ENCODE measurements around the gene ATP8A2. TPM values are rescaled to one million over a fixed set of nuclear protein-coding genes. Genes with fewer than 3 reads are reported as not detected.
A peak's percentile ranks its signal among the peaks of the same experiment; 100 is the strongest.

The ATP8A2 gene
- total RNA-seq, 1 experiment from 2014 or later = 5.2 TPM

DNA sequence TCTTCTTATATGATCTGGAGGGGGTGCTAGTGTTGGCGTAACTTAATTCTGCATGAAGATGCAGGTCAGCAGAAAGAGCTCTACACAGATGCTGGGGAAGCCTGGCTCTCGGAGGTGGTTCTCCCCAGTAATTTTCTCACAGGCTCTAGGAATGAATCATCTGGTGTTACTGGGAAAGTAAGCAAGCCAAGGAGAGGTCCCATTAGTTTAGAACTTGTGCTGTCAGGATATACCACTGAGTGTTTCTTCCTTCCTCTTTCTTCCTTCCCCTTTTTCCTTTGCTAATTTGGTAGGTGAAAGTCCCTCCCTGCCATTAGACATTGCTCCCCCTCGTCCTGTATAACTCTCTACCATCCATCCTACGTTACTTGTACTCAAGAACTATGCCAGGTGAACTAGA is 68.3 kb downstream of the ATP8A2 start (continued):
- TF ChIP-seq, protein P1, sequence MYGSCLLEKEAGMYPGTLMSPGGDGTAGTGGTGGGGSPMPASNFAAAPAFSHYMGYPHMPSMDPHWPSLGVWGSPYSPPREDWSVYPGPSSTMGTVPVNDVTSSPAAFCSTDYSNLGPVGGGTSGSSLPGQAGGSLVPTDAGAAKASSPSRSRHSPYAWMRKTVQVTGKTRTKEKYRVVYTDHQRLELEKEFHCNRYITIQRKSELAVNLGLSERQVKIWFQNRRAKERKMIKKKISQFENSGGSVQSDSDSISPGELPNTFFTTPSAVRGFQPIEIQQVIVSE (CRISPR knock-in tag; IDR thresholded peaks at IDR 0.05; ENCODE audit: borderline replicate concordance) = no peak

DNA sequence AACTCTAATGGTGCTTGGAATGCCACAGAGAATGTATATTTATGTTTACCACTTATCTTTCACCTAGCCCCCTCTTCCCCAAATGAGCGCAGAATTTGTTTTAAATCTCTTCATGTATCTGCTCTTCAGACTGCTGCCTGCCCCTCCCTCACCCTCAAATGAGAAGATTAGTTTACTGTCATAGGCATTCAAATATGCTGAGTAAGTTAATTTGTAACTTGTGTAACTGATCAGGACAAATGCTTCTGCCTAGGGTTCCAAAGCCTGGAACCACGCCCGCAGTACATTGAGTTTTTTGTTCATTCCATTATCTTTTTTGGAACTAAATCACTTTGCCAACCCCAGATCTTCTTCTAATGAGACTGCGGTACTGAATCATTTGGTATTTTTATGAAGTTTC is 74.5 kb downstream of the ATP8A2 start:
- TF ChIP-seq ETV6 (CRISPR knock-in tag; IDR thresholded peaks at IDR 0.05) (no peak), ZNF423 (CRISPR knock-in tag; IDR thresholded peaks at IDR 0.05) (no peak), SP1 (CRISPR knock-in tag; conservative IDR thresholded peaks at IDR 0.05) (no peak), HMGA2 (CRISPR knock-in tag; IDR thresholded peaks at IDR 0.05) (no peak), ZBTB21 (CRISPR knock-in tag; IDR thresholded peaks at IDR 0.05; ENCODE audit: borderline replicate concordance) (no peak), IRF2 (CRISPR knock-in tag; IDR thresholded peaks at IDR 0.05; ENCODE audit: borderline replicate concordance, low read depth) (no peak), KAT7 (CRISPR knock-in tag; IDR thresholded peaks at IDR 0.05; ENCODE audit: borderline replicate concordance) (no peak), TCF7 (CRISPR knock-in tag; IDR thresholded peaks at IDR 0.05; ENCODE audit: low read depth) (no peak), FOXJ3 (CRISPR knock-in tag; IDR thresholded peaks at IDR 0.05; ENCODE audit: borderline replicate concordance) (no peak), ATF1 (CRISPR knock-in tag; IDR thresholded peaks at IDR 0.05) (no peak)
- TF ChIP-seq, protein P2, sequence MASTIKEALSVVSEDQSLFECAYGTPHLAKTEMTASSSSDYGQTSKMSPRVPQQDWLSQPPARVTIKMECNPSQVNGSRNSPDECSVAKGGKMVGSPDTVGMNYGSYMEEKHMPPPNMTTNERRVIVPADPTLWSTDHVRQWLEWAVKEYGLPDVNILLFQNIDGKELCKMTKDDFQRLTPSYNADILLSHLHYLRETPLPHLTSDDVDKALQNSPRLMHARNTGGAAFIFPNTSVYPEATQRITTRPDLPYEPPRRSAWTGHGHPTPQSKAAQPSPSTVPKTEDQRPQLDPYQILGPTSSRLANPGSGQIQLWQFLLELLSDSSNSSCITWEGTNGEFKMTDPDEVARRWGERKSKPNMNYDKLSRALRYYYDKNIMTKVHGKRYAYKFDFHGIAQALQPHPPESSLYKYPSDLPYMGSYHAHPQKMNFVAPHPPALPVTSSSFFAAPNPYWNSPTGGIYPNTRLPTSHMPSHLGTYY (CRISPR knock-in tag; IDR thresholded peaks at IDR 0.05) = no peak
- TF ChIP-seq, protein P3, sequence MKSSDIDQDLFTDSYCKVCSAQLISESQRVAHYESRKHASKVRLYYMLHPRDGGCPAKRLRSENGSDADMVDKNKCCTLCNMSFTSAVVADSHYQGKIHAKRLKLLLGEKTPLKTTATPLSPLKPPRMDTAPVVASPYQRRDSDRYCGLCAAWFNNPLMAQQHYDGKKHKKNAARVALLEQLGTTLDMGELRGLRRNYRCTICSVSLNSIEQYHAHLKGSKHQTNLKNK (CRISPR knock-in tag; IDR thresholded peaks at IDR 0.05) = no peak
- Mint-ChIP-seq H3K4me1 (no peaks in the 10 kb centered on the region), H3K4me3 (no peak overlapping the region), H3K9me3 (peaks cover 16% of the 10 kb centered on the region), H3K27ac (no peak overlapping the region), H3K36me3 (peaks cover 8% of the 10 kb centered on the region; the same call in 1 of the 2 replicates), H3K27me3 (ENCODE audit: low read depth) (peaks cover 3% of the 10 kb centered on the region)
- DNase-seq (ENCODE audit: low spot score) (no peak), ATAC-seq (no peak)
- CTCF ChIA-PET = no interaction called here
- POLR2A ChIA-PET = no interaction called here

GRCh38 chr13:25447396-25447795 is 75.6 kb downstream of the ATP8A2 start:
- no peak for TF ChIP-seq ATF1 (CRISPR knock-in tag; IDR thresholded peaks at IDR 0.05)
- TF ChIP-seq FOXP1 (CRISPR knock-in tag; IDR thresholded peaks at IDR 0.05; ENCODE audit: borderline replicate concordance) = no peak
- TF ChIP-seq, protein P3 (CRISPR knock-in tag; IDR thresholded peaks at IDR 0.05) = no peak
- TF ChIP-seq ZNF396 (CRISPR knock-in tag; IDR thresholded peaks at IDR 0.05; ENCODE audit: borderline replicate concordance) = no peak
- no peak for TF ChIP-seq ZNF416 (CRISPR knock-in tag; IDR thresholded peaks at IDR 0.05)
- TF ChIP-seq E2F1 (CRISPR knock-in tag; IDR thresholded peaks at IDR 0.05) = no peak
- TF ChIP-seq ZNF317 (CRISPR knock-in tag; IDR thresholded peaks at IDR 0.05; ENCODE audit: borderline replicate concordance, low read depth) = no peak
- no peak for TF ChIP-seq HMGA2 (CRISPR knock-in tag; IDR thresholded peaks at IDR 0.05)
- no peak for TF ChIP-seq TEAD1 (CRISPR knock-in tag; IDR thresholded peaks at IDR 0.05)
- Mint-ChIP-seq H3K9me3 (peaks cover 16% of the 10 kb centered on the region), H3K36me3 (peaks cover 8% of the 10 kb centered on the region; the same call in 1 of the 2 replicates), H3K4me1 (no peaks in the 10 kb centered on the region), H3K4me3 (no peak overlapping the region), H3K27me3 (ENCODE audit: low read depth) (peaks cover 3% of the 10 kb centered on the region), H3K27ac (no peak overlapping the region)
- ChIA-PET CTCF (interaction anchor here (0.6 kb wide), 1 partner anchor 602 kb away, joined by 4 read pairs; no protein-coding TSS in a partner anchor), POLR2A (no interaction called here)
- peak; percentile 20; the same call in 1 of the 2 replicates for ATAC-seq
- no peak for DNase-seq (ENCODE audit: low spot score)

Data from WTC11 (cell line).